IMR-90 (cell line): ENCODE data around the gene NOTCH3.

Experiments used
- BHLHE40 ChIP-seq: fragments of 150-350 bp; IDR thresholded peaks from 2 replicates; pipeline ENCODE4 v1.6.1; 2016; ENCODE audit warnings: mild to moderate bottlenecking, low read depth, low read length
- POLR2A ChIP-seq: IDR thresholded peaks from 2 replicates; pipeline ENCODE4 v1.6.1; 2012; ENCODE audit warnings: mild to moderate bottlenecking, low read depth, low read length
- TF ChIP-seq, protein P1 (sequence below): conservative IDR thresholded peaks from 2 replicates; pipeline ENCODE4 v1.5.1; 2012; ENCODE audit warnings: mild to moderate bottlenecking, low read depth, low read length, improper control_type of control experiment

DNA sequence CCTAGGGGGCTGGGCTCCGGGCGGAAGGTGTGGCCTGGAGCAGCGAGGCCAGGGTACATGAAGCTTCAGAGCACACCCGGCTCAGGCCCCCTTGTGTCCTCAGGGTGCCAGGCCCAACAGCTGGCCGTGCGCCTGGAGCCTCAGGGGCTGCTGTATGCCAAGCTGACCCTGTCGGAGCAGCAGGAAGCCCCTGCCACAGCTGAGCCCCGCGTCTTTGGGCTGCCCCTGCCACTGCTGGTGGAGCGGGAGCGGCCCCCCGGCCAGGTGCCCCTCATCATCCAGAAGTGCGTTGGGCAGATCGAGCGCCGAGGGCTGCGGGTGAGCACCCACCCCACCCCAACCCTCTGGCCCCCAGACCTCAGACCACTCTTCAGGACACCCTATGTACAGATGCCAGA, 90.4 kb downstream of the NOTCH3 start:
- no peak for TF ChIP-seq BHLHE40
- TF ChIP-seq, protein P1, sequence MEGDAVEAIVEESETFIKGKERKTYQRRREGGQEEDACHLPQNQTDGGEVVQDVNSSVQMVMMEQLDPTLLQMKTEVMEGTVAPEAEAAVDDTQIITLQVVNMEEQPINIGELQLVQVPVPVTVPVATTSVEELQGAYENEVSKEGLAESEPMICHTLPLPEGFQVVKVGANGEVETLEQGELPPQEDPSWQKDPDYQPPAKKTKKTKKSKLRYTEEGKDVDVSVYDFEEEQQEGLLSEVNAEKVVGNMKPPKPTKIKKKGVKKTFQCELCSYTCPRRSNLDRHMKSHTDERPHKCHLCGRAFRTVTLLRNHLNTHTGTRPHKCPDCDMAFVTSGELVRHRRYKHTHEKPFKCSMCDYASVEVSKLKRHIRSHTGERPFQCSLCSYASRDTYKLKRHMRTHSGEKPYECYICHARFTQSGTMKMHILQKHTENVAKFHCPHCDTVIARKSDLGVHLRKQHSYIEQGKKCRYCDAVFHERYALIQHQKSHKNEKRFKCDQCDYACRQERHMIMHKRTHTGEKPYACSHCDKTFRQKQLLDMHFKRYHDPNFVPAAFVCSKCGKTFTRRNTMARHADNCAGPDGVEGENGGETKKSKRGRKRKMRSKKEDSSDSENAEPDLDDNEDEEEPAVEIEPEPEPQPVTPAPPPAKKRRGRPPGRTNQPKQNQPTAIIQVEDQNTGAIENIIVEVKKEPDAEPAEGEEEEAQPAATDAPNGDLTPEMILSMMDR = no peak
- no peak for TF ChIP-seq POLR2A
